Erythroblast (primary cell): Measurements from ENCODE around the gene FANCC.

Source experiments
- GATA1 ChIP-seq: IDR thresholded peaks from 2 replicates; pipeline ENCODE4 v1.6.1; 2011; ENCODE audit warnings: low read depth, mild to moderate bottlenecking, control low read depth, low read length, moderate library complexity
- POLR2A ChIP-seq: IDR thresholded peaks from 2 replicates; pipeline ENCODE4 v1.6.1; 2011; ENCODE audit warnings: mild to moderate bottlenecking, low read length

DNA sequence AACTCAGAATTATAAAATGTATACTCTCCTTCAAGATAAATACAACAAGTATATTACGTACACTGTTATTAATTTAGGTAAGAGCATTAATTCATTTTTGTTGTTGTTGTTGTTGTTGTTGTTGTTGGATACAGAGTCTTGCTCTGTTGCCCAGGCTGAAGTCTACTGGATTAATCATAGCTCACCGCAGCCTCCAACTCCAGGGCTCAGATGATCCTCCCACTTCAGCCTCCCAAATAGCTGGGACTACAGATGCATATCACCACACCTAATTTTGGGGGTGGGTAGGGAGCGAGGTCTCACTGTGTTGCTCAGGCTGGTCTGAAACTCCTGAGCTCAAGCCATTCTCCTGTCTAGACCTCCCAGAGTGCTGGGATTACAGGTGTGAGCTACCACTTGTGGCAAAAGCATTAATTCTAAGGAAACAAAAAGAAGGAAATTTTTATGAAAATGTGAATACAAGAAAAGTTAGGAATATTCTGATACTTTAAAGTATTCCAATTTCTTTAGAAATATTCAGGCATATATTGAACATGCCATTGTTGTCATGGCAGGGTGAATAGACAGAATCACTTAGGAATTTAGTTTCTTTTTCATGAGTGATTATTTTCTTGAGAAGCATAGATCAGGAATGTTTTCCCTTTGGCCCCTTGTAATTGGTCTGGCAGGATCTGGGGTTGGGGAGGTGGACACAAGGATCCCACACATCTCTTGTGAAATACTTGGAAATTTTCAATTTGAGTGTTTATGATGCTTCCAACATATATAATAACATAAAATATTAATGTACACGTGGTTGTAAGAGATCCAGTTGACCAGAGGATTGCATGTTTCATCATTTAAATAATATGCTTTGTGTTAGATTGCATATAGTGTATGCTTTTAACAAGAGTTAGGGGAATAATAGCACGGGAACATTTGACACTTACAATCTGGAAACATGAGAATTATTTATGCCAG, 263.6 kb downstream of the FANCC start:
- TF ChIP-seq POLR2A (no peak), GATA1 (no peak)
